Testis (tissue), 3 donors: ENCODE measurements around the gene DNAJC17. TPM values are rescaled to one million over a fixed set of nuclear protein-coding genes. Genes with fewer than 3 reads are reported as not detected.
A peak's percentile ranks its signal among the peaks of the same experiment; 100 is the strongest.

Experiments used
- DNase-seq: peaks from one replicate; pipeline ENCODE4 v3.0.0-alpha.2; 2019
- H3K27ac ChIP-seq, 2 donors: fragments of 200-600 bp; sonication (generic); one replicate each; pipeline ENCODE4 v1.5.1; 2019
- H3K27me3 ChIP-seq: fragments of 200-600 bp; sonication (generic); one replicate; pipeline ENCODE4 v1.5.1; 2019
- H3K36me3 ChIP-seq: fragments of 200-600 bp; sonication (generic); one replicate; pipeline ENCODE4 v1.5.1; 2017; ENCODE audit warnings: low read depth; ENCODE audit errors: missing control alignments
- H3K4me1 ChIP-seq: fragments of 200-600 bp; sonication (generic); one replicate; pipeline ENCODE4 v1.5.1; 2019
- H3K4me3 ChIP-seq, 2 donors: fragments of 200-600 bp; sonication (generic); one replicate each; pipeline ENCODE4 v1.5.1; 2017 to 2019
- H3K9me3 ChIP-seq: fragments of 200-600 bp; sonication (generic); one replicate; pipeline ENCODE4 v1.5.1; 2017
- POLR2A ChIP-seq: fragments of 450-650 bp; IDR thresholded peaks from one replicate; pipeline ENCODE4 v1.6.1; 2017; ENCODE audit warnings: antibody characterized with exemption, mild to moderate bottlenecking, moderate library complexity
- WGBS, 2 donors: methylation state at CpG; one replicate each; pipeline ENCODE4 v1.1.5; 2018; 5-methylcytosine and 5-hydroxymethylcytosine counted together
- intact Hi-C: fragments of 100-400 bp; cut with DNase I; formaldehyde crosslinking; loops from one replicate; pipeline ENCODE4 v1.15.1; 2023; ENCODE audit warnings: low total_unique reads
- polyA plus RNA-seq: library from polyadenylated mRNA; stranded (reverse); fragments of 350-450 nt; fragmentation: Illumina TruSeq; extraction: RNeasy Lipid Tissue Mini Kit (QIAGEN cat#74804); gene quantifications from one replicate; pipeline ENCODE4 v1.2.3, GENCODE V29; 2014; ENCODE audit warnings: low read depth, low replicate concordance; ENCODE audit not compliant: insufficient read depth
- total RNA-seq, 2 donors: library from RNA; depleted of rRNA; stranded (reverse); fragments of >200 nt; gene quantifications; one replicate each; pipeline ENCODE4 v1.2.3, GENCODE V29; 2016
- TF ChIP-seq, protein P1 (sequence below), 3 experiments: fragments of 450-650 bp in 2 of 3; fragments of 200-600 bp in 1 of 3; sonication (generic) in 1 of 3; IDR thresholded peaks; one replicate each; pipeline ENCODE4 v1.5.1; 2016 to 2019; ENCODE audit warnings: antibody characterized with exemption in 3 of 3, mild to moderate bottlenecking in 2 of 3, moderate library complexity in 1 of 3

Gene DNAJC17
- total and polyA plus RNA-seq, 3 donors from 2014 or later: 11.1 to 22.6 (median 21.6) TPM

DNA sequence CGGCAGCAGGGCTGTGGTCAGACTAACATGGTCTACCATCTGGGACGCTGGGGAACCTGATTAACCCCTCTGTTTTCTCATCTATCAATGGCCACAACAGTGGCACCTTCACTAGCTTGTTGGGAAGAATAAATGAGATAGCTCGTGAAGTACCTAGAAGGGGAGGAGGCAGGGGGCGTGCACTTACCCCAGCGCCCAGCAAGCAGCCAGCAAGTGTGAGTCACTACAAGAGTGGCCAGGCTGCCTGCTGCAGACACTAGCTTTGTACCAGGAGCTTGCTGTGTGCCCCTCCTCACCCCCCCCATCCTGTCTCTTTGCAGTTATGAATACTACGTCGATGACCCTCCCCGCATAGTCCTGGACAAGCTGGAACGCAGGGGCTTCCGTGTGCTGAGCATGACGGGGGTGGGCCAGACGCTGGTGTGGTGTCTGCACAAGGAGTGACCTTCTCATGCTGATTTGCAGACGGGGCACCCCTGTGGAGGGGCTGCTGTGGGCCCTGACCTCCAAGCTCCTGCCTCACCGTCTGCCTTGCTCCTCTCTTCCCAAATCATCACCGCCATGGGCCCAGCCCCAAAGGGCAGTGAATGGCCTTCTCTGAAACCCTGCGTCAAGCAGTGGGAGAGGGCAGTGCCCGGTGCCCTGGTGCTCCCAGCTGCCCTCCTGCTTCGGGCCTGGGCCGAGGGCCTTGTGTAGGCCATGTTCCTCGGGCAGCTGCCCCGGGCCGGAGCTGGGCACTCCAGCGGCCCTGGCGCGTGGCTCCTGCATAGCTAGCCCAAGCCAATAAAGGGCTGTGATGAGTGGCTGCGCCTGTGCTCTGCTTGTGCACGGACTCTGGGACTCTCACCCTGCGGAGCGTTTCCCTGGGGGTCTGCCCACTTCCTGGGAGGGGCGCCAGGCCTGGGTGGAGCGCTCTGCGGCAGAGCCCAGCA is 40.1 kb downstream of the DNAJC17 start:
- Histone ChIP-seq H3K27me3 (no peaks in the 10 kb centered on the region), H3K9me3 (no peaks in the 10 kb centered on the region), H3K4me3 (no peak overlapping the region), H3K27ac (no peak overlapping the region), H3K4me1 (peaks cover 19% of the 10 kb centered on the region), H3K36me3 (no peaks in the 10 kb centered on the region)
- intact Hi-C loops: no loop called here
- TF ChIP-seq, protein P1, sequence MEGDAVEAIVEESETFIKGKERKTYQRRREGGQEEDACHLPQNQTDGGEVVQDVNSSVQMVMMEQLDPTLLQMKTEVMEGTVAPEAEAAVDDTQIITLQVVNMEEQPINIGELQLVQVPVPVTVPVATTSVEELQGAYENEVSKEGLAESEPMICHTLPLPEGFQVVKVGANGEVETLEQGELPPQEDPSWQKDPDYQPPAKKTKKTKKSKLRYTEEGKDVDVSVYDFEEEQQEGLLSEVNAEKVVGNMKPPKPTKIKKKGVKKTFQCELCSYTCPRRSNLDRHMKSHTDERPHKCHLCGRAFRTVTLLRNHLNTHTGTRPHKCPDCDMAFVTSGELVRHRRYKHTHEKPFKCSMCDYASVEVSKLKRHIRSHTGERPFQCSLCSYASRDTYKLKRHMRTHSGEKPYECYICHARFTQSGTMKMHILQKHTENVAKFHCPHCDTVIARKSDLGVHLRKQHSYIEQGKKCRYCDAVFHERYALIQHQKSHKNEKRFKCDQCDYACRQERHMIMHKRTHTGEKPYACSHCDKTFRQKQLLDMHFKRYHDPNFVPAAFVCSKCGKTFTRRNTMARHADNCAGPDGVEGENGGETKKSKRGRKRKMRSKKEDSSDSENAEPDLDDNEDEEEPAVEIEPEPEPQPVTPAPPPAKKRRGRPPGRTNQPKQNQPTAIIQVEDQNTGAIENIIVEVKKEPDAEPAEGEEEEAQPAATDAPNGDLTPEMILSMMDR (IDR thresholded peaks at IDR 0.05): no peak
- TF ChIP-seq POLR2A: no peak
- no peak for DNase-seq
- 80 to 83% methylated on average over 20 to 32 of the region's 32 CpGs for WGBS, 2 donors

DNA sequence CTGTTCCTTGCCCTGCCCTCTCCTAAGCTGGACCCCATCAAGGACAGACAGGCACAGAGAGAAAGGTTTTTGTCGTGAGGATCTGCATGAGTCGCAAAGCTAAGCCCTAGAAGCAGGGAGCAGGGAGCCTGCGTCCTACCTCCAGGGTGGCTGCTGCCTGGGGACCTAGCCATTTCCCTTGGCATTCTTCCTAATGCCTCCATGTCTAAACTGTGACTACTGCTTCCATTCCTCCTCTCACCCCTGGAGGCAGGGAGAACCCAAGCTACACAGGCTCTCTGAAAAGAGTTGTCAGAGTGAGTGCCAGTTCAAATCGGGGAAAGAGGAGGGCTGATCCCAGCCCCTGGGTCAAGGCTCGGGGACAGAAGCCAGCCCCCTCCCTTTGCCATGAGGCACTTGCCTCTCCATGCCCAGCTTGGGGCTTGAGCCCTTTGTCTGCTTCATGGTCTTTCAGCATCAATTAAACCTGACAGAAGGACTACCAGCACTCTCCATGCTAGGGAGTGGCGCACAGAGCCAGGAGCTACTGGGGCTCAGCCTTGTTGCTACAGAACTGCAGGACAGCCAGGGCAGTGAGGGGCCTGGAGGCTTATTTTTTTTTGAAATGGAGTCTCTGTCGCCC is 41.0 kb downstream of the DNAJC17 start:
- peak overlapping the region in 1 of 2 donors; percentile 42 for H3K27ac ChIP-seq
- H3K4me3 ChIP-seq: no peak overlapping the region
- H3K36me3 ChIP-seq: no peaks in the 10 kb centered on the region
- H3K27me3 ChIP-seq: no peaks in the 10 kb centered on the region
- H3K9me3 ChIP-seq: no peaks in the 10 kb centered on the region
- H3K4me1 ChIP-seq: peaks cover 19% of the 10 kb centered on the region
- TF ChIP-seq, protein P1 (IDR thresholded peaks at IDR 0.05): no peak
- TF ChIP-seq POLR2A: no peak
- intact Hi-C loops: no loop called here
- DNase-seq: no peak
- WGBS, 2 donors: 62 to 71% methylated on average over 6 to 7 of the region's 7 CpGs

DNA sequence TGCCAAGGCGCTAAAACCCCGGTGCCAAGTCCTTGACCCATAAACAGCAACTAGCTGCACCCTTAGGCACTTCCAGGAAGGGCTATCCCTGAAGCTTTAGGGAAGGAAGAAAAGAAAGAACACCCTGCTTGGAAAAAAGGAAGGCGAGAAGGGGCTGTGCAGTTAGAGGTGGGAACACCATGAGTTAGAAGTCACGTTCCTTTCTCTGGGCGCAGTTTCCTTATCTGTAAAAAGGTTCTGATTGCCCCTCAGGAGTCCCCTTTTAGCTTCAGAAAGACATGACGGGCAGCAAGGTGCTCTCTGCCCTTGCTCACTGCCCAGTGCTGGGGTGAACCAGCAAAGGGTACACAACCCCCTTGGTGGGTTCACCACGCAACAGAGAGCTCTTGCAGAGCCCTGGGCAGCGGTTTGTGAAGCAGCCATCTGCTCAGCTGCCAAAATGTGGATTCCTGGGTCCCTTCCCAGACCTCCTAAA is 42.6 kb downstream of the DNAJC17 start:
- TF ChIP-seq, protein P1 (IDR thresholded peaks at IDR 0.05): no peak
- TF ChIP-seq POLR2A: no peak
- peaks cover 19% of the 10 kb centered on the region for H3K4me1 ChIP-seq
- intact Hi-C loops: no loop called here
- H3K27me3 ChIP-seq: no peaks in the 10 kb centered on the region
- no peaks in the 10 kb centered on the region for H3K36me3 ChIP-seq
- WGBS, 2 donors: 13 to 25% methylated on average over 8 of the region's 8 CpGs
- no peak for DNase-seq
- peak overlapping the region; percentile 64 to 83 for H3K27ac ChIP-seq
- peak overlapping the region; percentile 50 to 61 for H3K4me3 ChIP-seq
- H3K9me3 ChIP-seq: no peaks in the 10 kb centered on the region

DNA sequence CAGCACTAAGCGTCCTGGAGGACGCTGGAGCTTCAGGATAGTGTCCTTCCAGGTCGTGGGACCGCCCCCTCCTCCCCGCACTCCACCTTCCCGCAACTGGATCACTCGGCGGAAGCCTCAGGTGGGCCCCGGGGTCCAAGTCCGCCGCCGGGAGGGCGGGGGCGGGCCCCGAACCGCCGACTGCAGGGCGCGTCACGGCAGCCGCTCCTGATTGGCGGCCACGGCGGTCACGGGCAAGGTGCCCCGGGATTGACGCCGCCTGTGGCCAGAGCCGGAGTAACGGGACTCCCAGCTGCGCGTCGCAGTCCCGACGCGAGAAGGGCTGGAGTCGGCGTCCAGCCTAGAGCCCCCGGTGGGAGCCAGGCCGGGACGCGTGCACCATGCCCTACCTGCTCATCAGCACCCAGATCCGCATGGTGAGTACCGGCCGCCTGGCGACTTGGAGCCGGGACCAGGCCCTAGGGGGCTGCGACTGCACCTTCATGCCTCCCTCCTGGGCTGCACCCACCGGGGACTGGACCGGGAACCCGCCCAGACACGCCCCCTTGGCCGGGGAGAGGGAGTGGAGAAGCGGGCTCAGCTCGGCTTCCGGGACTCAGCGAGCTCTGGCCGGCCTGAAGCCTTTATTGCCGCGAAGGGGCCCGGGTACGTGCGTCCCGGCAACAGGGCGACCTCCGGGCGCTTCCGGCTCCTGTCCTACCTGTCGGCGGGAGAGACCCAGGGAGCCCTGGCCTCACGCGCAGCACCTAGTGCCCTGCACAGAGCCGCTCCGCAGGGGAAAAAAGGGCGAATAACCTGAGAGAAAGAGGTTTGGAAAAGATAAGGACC is 43.3 kb downstream of the DNAJC17 start, which contains the start of gene GCHFR:
TSS of gene GCHFR (plus strand) at position 268 of the 828 bp plus-strand sequence. CDS start at position 381, 113 bp downstream.
- H3K9me3 ChIP-seq: no peaks in the 10 kb centered on the region
- H3K4me3 ChIP-seq: peak within 1 kb of the TSS; percentile 50 to 61
- intact Hi-C loops: no loop called here
- DNase-seq: peak; percentile 75
- 0 to 1% methylated on average over 15 to 65 of the region's 75 CpGs for WGBS, 2 donors
- H3K4me1 ChIP-seq: peaks cover 19% of the 10 kb centered on the region
- no peaks in the 10 kb centered on the region for H3K27me3 ChIP-seq
- no peaks in the 10 kb centered on the region for H3K36me3 ChIP-seq
- peak within 1 kb of the TSS; percentile 64 to 83 for H3K27ac ChIP-seq
- TF ChIP-seq POLR2A: no peak
- TF ChIP-seq, protein P1 (IDR thresholded peaks at IDR 0.05): peak in 2 of 3 experiments; percentile 21 to 33
